Muscle layer of colon (tissue), 2 donors: ENCODE data around the gene OR2AG2.

Experiments
- H3K27ac ChIP-seq: one replicate; pipeline ENCODE4 v1.7.0; 2013; ENCODE audit warnings: low read depth, mild to moderate bottlenecking, low read length, moderate library complexity
- H3K27me3 ChIP-seq, 2 donors: one replicate each; pipeline ENCODE4 v1.7.0; 2013; ENCODE audit warnings: low read length in 2 of 2, mild to moderate bottlenecking in 2 of 2; ENCODE audit not compliant: insufficient read depth in 2 of 2, control insufficient read depth in 1 of 2
- H3K36me3 ChIP-seq: one replicate; pipeline ENCODE4 v1.7.0; 2013; ENCODE audit warnings: mild to moderate bottlenecking, low read length; ENCODE audit not compliant: insufficient read depth
- H3K4me1 ChIP-seq: one replicate; pipeline ENCODE4 v1.7.0; 2013; ENCODE audit warnings: mild to moderate bottlenecking, low read length; ENCODE audit not compliant: insufficient read depth
- H3K4me3 ChIP-seq, 2 donors: one replicate each; pipeline ENCODE4 v1.7.0; 2013; ENCODE audit warnings: low read length in 2 of 2, low read depth in 1 of 2, mild to moderate bottlenecking in 1 of 2, moderate library complexity in 1 of 2
- H3K9ac ChIP-seq: one replicate; pipeline ENCODE4 v1.7.0; 2013; ENCODE audit warnings: low read length
- H3K9me3 ChIP-seq: one replicate; pipeline ENCODE4 v1.7.0; 2013; ENCODE audit warnings: mild to moderate bottlenecking, low read length
- donor health status: abdominal sarcoma.
- donor health status: Adenocarcinoma of cecum.

OR2AG2 gene

GRCh38 chr11:6737872-6738466 lies 33.8 kb downstream of the OR2AG2 start:
- H3K27me3 ChIP-seq: no peaks in the 10 kb centered on the region
- H3K4me1 ChIP-seq: no peaks in the 10 kb centered on the region
- H3K9me3 ChIP-seq: no peaks in the 10 kb centered on the region

GRCh38 chr11:6736495-6737121 lies 35.2 kb downstream of the OR2AG2 start:
- no peaks in the 10 kb centered on the region for H3K36me3 ChIP-seq
- H3K27ac ChIP-seq: no peak overlapping the region
- no peaks in the 10 kb centered on the region for H3K9me3 ChIP-seq
- H3K4me3 ChIP-seq: no peak overlapping the region
- H3K4me1 ChIP-seq: no peaks in the 10 kb centered on the region
- no peaks in the 10 kb centered on the region for H3K27me3 ChIP-seq
- H3K9ac ChIP-seq: no peak overlapping the region

More at GRCh38 chr11:6737872-6738466, 33.8 kb downstream of the OR2AG2 start:
- Histone ChIP-seq H3K9ac (no peak overlapping the region), H3K27ac (no peak overlapping the region), H3K4me3 (no peak overlapping the region), H3K36me3 (no peaks in the 10 kb centered on the region)

GRCh38 chr11:6735306-6735705 lies 36.5 kb downstream of the OR2AG2 start:
- no peaks in the 10 kb centered on the region for H3K27me3 ChIP-seq
- no peak overlapping the region for H3K27ac ChIP-seq
- no peaks in the 10 kb centered on the region for H3K36me3 ChIP-seq
- H3K4me3 ChIP-seq: no peak overlapping the region
- H3K4me1 ChIP-seq: no peaks in the 10 kb centered on the region
- no peak overlapping the region for H3K9ac ChIP-seq
- no peaks in the 10 kb centered on the region for H3K9me3 ChIP-seq

- Histone ChIP-seq H3K27me3 (no peaks in the 10 kb centered on the region), H3K4me1 (no peaks in the 10 kb centered on the region), H3K36me3 (no peaks in the 10 kb centered on the region), H3K4me3 (no peak overlapping the region), H3K9me3 (no peaks in the 10 kb centered on the region), H3K27ac (no peak overlapping the region), H3K9ac (no peak overlapping the region)
Observed at GRCh38 chr11:6734616-6735015, 37.2 kb downstream of the OR2AG2 start.

GRCh38 chr11:6733326-6734275 lies 38.2 kb downstream of the OR2AG2 start:
- no peak overlapping the region for H3K9ac ChIP-seq
- H3K27ac ChIP-seq: no peak overlapping the region
- H3K9me3 ChIP-seq: no peaks in the 10 kb centered on the region
- H3K36me3 ChIP-seq: no peaks in the 10 kb centered on the region
- no peaks in the 10 kb centered on the region for H3K27me3 ChIP-seq
- no peak overlapping the region for H3K4me3 ChIP-seq
- no peaks in the 10 kb centered on the region for H3K4me1 ChIP-seq

- H3K27ac ChIP-seq: no peak overlapping the region
- H3K36me3 ChIP-seq: no peaks in the 10 kb centered on the region
Observed at GRCh38 chr11:6727971-6728760, 43.6 kb downstream of the OR2AG2 start.

GRCh38 chr11:6725386-6725896 lies 46.3 kb downstream of the OR2AG2 start:
- Histone ChIP-seq H3K27ac (no peak overlapping the region), H3K9me3 (no peaks in the 10 kb centered on the region)

More at GRCh38 chr11:6727971-6728760, 43.6 kb downstream of the OR2AG2 start:
- Histone ChIP-seq H3K27me3 (no peaks in the 10 kb centered on the region), H3K9me3 (no peaks in the 10 kb centered on the region), H3K4me3 (no peak overlapping the region), H3K4me1 (no peaks in the 10 kb centered on the region), H3K9ac (no peak overlapping the region)

GRCh38 chr11:6724013-6724412 lies 47.8 kb downstream of the OR2AG2 start:
- H3K4me3 ChIP-seq: no peak overlapping the region
- H3K27ac ChIP-seq: no peak overlapping the region
- H3K9ac ChIP-seq: no peak overlapping the region
- H3K36me3 ChIP-seq: no peaks in the 10 kb centered on the region
- no peaks in the 10 kb centered on the region for H3K9me3 ChIP-seq
- H3K27me3 ChIP-seq: no peaks in the 10 kb centered on the region
- no peaks in the 10 kb centered on the region for H3K4me1 ChIP-seq

More at GRCh38 chr11:6725386-6725896, 46.3 kb downstream of the OR2AG2 start:
- Histone ChIP-seq H3K4me3 (no peak overlapping the region), H3K4me1 (no peaks in the 10 kb centered on the region), H3K27me3 (no peaks in the 10 kb centered on the region), H3K36me3 (no peaks in the 10 kb centered on the region), H3K9ac (no peak overlapping the region)

GRCh38 chr11:6721343-6721742 lies 50.4 kb downstream of the OR2AG2 start:
- no peaks in the 10 kb centered on the region for H3K27me3 ChIP-seq
- H3K4me3 ChIP-seq: no peak overlapping the region
- no peak overlapping the region for H3K9ac ChIP-seq
- no peaks in the 10 kb centered on the region for H3K4me1 ChIP-seq
- no peaks in the 10 kb centered on the region for H3K36me3 ChIP-seq
- H3K27ac ChIP-seq: no peak overlapping the region
- H3K9me3 ChIP-seq: no peaks in the 10 kb centered on the region

GRCh38 chr11:6719576-6719975 lies 52.2 kb downstream of the OR2AG2 start:
- Histone ChIP-seq H3K4me1 (no peaks in the 10 kb centered on the region), H3K36me3 (no peaks in the 10 kb centered on the region), H3K9me3 (no peaks in the 10 kb centered on the region), H3K27ac (no peak overlapping the region), H3K9ac (no peak overlapping the region), H3K4me3 (no peak overlapping the region), H3K27me3 (no peaks in the 10 kb centered on the region)

GRCh38 chr11:6717426-6717825 lies 54.4 kb downstream of the OR2AG2 start:
- H3K4me1 ChIP-seq: no peaks in the 10 kb centered on the region
- H3K4me3 ChIP-seq: no peak overlapping the region
- no peaks in the 10 kb centered on the region for H3K36me3 ChIP-seq
- H3K27ac ChIP-seq: no peak overlapping the region
- H3K9me3 ChIP-seq: no peaks in the 10 kb centered on the region
- no peaks in the 10 kb centered on the region for H3K27me3 ChIP-seq
- no peak overlapping the region for H3K9ac ChIP-seq
